Thyroid gland (tissue), 4 donors: Measurements from ENCODE around the gene SH3BP1.

ENCODE experiments used
- CTCF ChIP-seq, 6 experiments: fragments of 200-600 bp in 3 of 6; fragments of 450-650 bp in 3 of 6; sonication (generic) in 3 of 6; IDR thresholded peaks; one replicate each; pipeline ENCODE4 v1.5.1; 2016 to 2019; ENCODE audit warnings: antibody characterized with exemption in 6 of 6, mild to moderate bottlenecking in 2 of 6, inconsistent platforms in 1 of 6, moderate library complexity in 1 of 6
- POLR2A ChIP-seq, 2 donors: fragments of 450-650 bp; IDR thresholded peaks; one replicate each; pipeline ENCODE4 v1.6.1; 2017; ENCODE audit warnings: antibody characterized with exemption in 2 of 2, mild to moderate bottlenecking in 2 of 2, moderate library complexity in 1 of 2

GRCh38 chr22:37658133-37659065 is 18.9 kb downstream of the SH3BP1 start, which contains the start of gene PDXP:
- TF ChIP-seq CTCF (IDR thresholded peaks at IDR 0.05) (no peak), POLR2A (IDR thresholded peaks at IDR 0.05) (peak in 1 of 2 donors; percentile 85)
